ENCODE data around the gene TPI1.

- TF ChIP-seq CTCF (IDR thresholded peaks at IDR 0.05) (no peak), POLR2A (IDR thresholded peaks at IDR 0.05) (no peak)
Observed at GRCh38 chr12:6863586-6864321, 3.6 kb upstream of the TPI1 start.

Data from lower leg skin (tissue), 3 donors.